GM23338 (cell line): Measurements from ENCODE around the gene SAMD8. TPM values are rescaled to one million over a fixed set of nuclear protein-coding genes. Genes with fewer than 3 reads are reported as not detected.

Experiments used
- ATAC-seq: fragments of 200-7000 bp; cut with Tn5 transposase; 3 replicates; pipeline ENCODE4 v1.9.1; 2020
- DNase-seq: peaks from one replicate; pipeline ENCODE4 v3.0.0-alpha.2; 2015; ENCODE audit warnings: low spot score
- H2AFZ ChIP-seq: fragments of 200-600 bp; sonication (generic); 2 replicates; pipeline ENCODE4 v1.8.0; 2016; ENCODE audit warnings: antibody characterized with exemption, mild to moderate bottlenecking, moderate library complexity
- H3F3A ChIP-seq: fragments of 200-600 bp; sonication (generic); replicated peaks from 2 replicates; pipeline ENCODE4 v1.8.0; 2017; ENCODE audit warnings: antibody characterized with exemption, mixed run types, low read depth
- H3K27ac ChIP-seq: fragments of 200-600 bp; sonication (generic); 2 replicates; pipeline ENCODE4 v1.6.1; 2016; ENCODE audit warnings: low read depth
- H3K27me3 ChIP-seq: fragments of 200-600 bp; sonication (generic); 2 replicates; pipeline ENCODE4 v1.8.0; 2016; ENCODE audit warnings: mild to moderate bottlenecking, mixed run types, moderate library complexity; ENCODE audit not compliant: insufficient read depth
- H3K36me3 ChIP-seq: fragments of 200-600 bp; sonication (generic); 2 replicates; pipeline ENCODE4 v1.8.0; 2016; ENCODE audit warnings: mild to moderate bottlenecking; ENCODE audit not compliant: insufficient read depth
- H3K4me1 ChIP-seq: fragments of 200-600 bp; sonication (generic); 2 replicates; pipeline ENCODE4 v1.8.0; 2016; ENCODE audit warnings: mild to moderate bottlenecking, moderate library complexity; ENCODE audit not compliant: insufficient read depth
- H3K4me2 ChIP-seq: fragments of 200-600 bp; sonication (generic); 2 replicates; pipeline ENCODE4 v1.7.1; 2017; ENCODE audit warnings: mixed run types
- H3K4me3 ChIP-seq: fragments of 200-600 bp; sonication (generic); 2 replicates; pipeline ENCODE4 v1.6.1; 2016; ENCODE audit warnings: mixed run types
- H3K79me2 ChIP-seq: fragments of 200-600 bp; sonication (generic); replicated peaks from 2 replicates; pipeline ENCODE4 v1.8.0; 2017; ENCODE audit warnings: mild to moderate bottlenecking; ENCODE audit not compliant: insufficient read depth
- H3K9me2 ChIP-seq: fragments of 200-600 bp; sonication (generic); 2 replicates; pipeline ENCODE4 v1.8.0; 2017; ENCODE audit not compliant: insufficient read depth
- H4K20me1 ChIP-seq: fragments of 200-600 bp; sonication (generic); replicated peaks from 2 replicates; pipeline ENCODE4 v1.8.0; 2017; ENCODE audit warnings: mild to moderate bottlenecking; ENCODE audit not compliant: insufficient read depth
- H3K27ac Mint-ChIP-seq: 2 replicates; pipeline ENCODE4 v1.8.0; 2020; ENCODE audit warnings: inconsistent platforms, mild to moderate bottlenecking, moderate library complexity, mixed read lengths
- H3K27me3 Mint-ChIP-seq: 3 replicates; pipeline ENCODE4 v1.8.0; 2022; ENCODE audit warnings: low read depth, mild to moderate bottlenecking, moderate library complexity, mixed read lengths, inconsistent platforms; ENCODE audit not compliant: insufficient read depth, poor library complexity
- H3K36me3 Mint-ChIP-seq: 3 replicates; pipeline ENCODE4 v1.8.0; 2021; ENCODE audit warnings: low read depth, mild to moderate bottlenecking, inconsistent platforms, moderate library complexity, mixed read lengths
- H3K4me1 Mint-ChIP-seq: 3 replicates; pipeline ENCODE4 v1.8.0; 2020; ENCODE audit warnings: mild to moderate bottlenecking, inconsistent platforms, mixed read lengths
- H3K4me3 Mint-ChIP-seq: 3 replicates; pipeline ENCODE4 v1.8.0; 2021; ENCODE audit warnings: moderate library complexity, mild to moderate bottlenecking, inconsistent platforms, mixed read lengths
- H3K9me3 Mint-ChIP-seq: 3 replicates; pipeline ENCODE4 v1.8.0; 2020; ENCODE audit warnings: moderate library complexity, mild to moderate bottlenecking, inconsistent platforms, mixed read lengths
- CREB1 ChIP-seq: fragments of 250-450 bp; sonication (Bioruptor Pico); IDR thresholded peaks from 2 replicates; pipeline ENCODE4 v1.5.0; 2020; ENCODE audit warnings: low read depth, mild to moderate bottlenecking, moderate library complexity
- EZH2 ChIP-seq: fragments of 200-600 bp; sonication (generic); IDR thresholded peaks from one replicate; pipeline ENCODE4 v1.8.0; 2017; ENCODE audit warnings: antibody characterized with exemption, mild to moderate bottlenecking, low read depth; ENCODE audit not compliant: unreplicated experiment
- EZH2phosphoT487 ChIP-seq: fragments of 200-600 bp; sonication (generic); IDR thresholded peaks from one replicate; pipeline ENCODE4 v1.8.1; 2018; ENCODE audit warnings: antibody characterized with exemption; ENCODE audit not compliant: unreplicated experiment
- JUNB ChIP-seq: IDR thresholded peaks from one replicate; pipeline ENCODE4 v1.6.1; 2016; ENCODE audit warnings: antibody characterized with exemption; ENCODE audit not compliant: unreplicated experiment
- NANOG ChIP-seq: IDR thresholded peaks from 2 replicates; pipeline ENCODE4 v1.6.1; 2016; ENCODE audit warnings: antibody characterized with exemption, borderline replicate concordance
- POLR2AphosphoS5 ChIP-seq: IDR thresholded peaks from 2 replicates; pipeline ENCODE4 v1.6.1; 2016; ENCODE audit warnings: antibody characterized with exemption, low read depth
- STAT1 ChIP-seq: IDR thresholded peaks from one replicate; pipeline ENCODE4 v1.6.1; 2016; ENCODE audit warnings: antibody characterized with exemption; ENCODE audit not compliant: unreplicated experiment
- ZNF114 ChIP-seq: fragments of 250-450 bp; sonication (Bioruptor Pico); IDR thresholded peaks from 2 replicates; pipeline ENCODE4 v1.5.0; 2020; ENCODE audit warnings: mild to moderate bottlenecking, moderate library complexity
- ZNF331 ChIP-seq: fragments of 250-450 bp; sonication (Bioruptor Pico); IDR thresholded peaks from 2 replicates; pipeline ENCODE4 v1.5.0; 2020; ENCODE audit warnings: low read depth, mild to moderate bottlenecking, moderate library complexity
- polyA plus RNA-seq: library from polyadenylated mRNA; unstranded; fragments of >200 nt; fragmentation: Nextera tagmentation; extraction: Ambion mirVana; gene quantifications from 2 replicates; pipeline ENCODE4 v1.2.1, GENCODE V29; 2016
- total RNA-seq: library from RNA; depleted of rRNA; stranded (reverse); fragments of >200 nt; shearing (Covaris generic); gene quantifications from 2 replicates; pipeline ENCODE4 v1.2.3, GENCODE V29; 2014
- TF ChIP-seq, protein P1 (sequence below): IDR thresholded peaks from one replicate; pipeline ENCODE4 v1.6.1; 2018; ENCODE audit warnings: antibody characterized with exemption; ENCODE audit not compliant: unreplicated experiment
- TF ChIP-seq, protein P2 (sequence below), 2 experiments: fragments of 200-600 bp in 1 of 2; sonication (generic) in 1 of 2; conservative IDR thresholded peaks; 2 replicates each; pipeline versions ENCODE4 v1.5.1 to v1.6.1; 2016 to 2017; ENCODE audit warnings: antibody characterized with exemption in 2 of 2, low read depth in 2 of 2, mild to moderate bottlenecking in 2 of 2, moderate library complexity in 1 of 2
- TF ChIP-seq, protein P3 (sequence below): IDR thresholded peaks from 2 replicates; pipeline ENCODE4 v1.6.1; 2016; ENCODE audit warnings: antibody characterized with exemption
- TF ChIP-seq, protein P4 (sequence below): fragments of 250-450 bp; sonication (Bioruptor Pico); IDR thresholded peaks from 2 replicates; pipeline ENCODE4 v1.5.0; 2020; ENCODE audit warnings: mild to moderate bottlenecking, moderate library complexity

SAMD8 gene
- total and polyA plus RNA-seq, 2 experiments from 2014 or later, result 7.8 to 28.4 TPM

DNA sequence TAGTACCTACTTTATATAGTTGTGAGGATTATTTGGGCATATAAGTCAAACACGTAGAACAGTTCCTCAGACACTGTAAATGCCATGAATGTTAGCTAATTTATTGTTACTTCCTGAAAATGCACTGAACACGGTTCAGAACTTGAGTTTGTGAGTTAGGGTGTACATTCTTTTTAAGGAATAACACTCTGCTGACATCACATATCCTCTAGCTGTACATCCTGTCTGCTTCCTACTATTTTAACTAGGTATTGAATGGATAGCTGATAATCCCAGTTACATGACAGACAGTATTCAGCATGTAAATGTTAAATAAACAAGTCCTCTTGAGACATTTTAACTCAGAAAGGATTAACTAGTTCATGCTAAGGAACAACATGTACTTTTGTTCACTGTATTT is 16.0 kb downstream of the SAMD8 start:
- H3K27ac Mint-ChIP-seq, result no peak overlapping the region
- Histone ChIP-seq H3K27me3 (no peaks in the 10 kb centered on the region), H2AFZ (no peak overlapping the region), H3K27ac (no peak overlapping the region), H3K36me3 (no peaks in the 10 kb centered on the region), H3K4me3 (no peak overlapping the region), H3F3A (no peaks in the 10 kb centered on the region), H3K4me2 (no peak overlapping the region), H3K79me2 (peaks cover 36% of the 10 kb centered on the region), H3K9me2 (no peaks in the 10 kb centered on the region), H4K20me1 (no peaks in the 10 kb centered on the region; the same call in 1 of the 2 replicates), H3K4me1 (no peaks in the 10 kb centered on the region; the same call in 1 of the 2 replicates)
- H3K9me3 Mint-ChIP-seq, result no peaks in the 10 kb centered on the region
- peaks cover 3% of the 10 kb centered on the region; the same call in 2 of the 3 replicates for H3K4me1 Mint-ChIP-seq
- ATAC-seq (no peak), DNase-seq (no peak)
- no peaks in the 10 kb centered on the region for H3K27me3 Mint-ChIP-seq
- no peak overlapping the region for H3K4me3 Mint-ChIP-seq
- no peak for TF ChIP-seq EZH2phosphoT487
- TF ChIP-seq ZNF331 (CRISPR knock-in tag), result no peak
- TF ChIP-seq POLR2AphosphoS5, result no peak
- no peak for TF ChIP-seq JUNB
- no peak for TF ChIP-seq ZNF114 (CRISPR knock-in tag)
- TF ChIP-seq, protein P1, sequence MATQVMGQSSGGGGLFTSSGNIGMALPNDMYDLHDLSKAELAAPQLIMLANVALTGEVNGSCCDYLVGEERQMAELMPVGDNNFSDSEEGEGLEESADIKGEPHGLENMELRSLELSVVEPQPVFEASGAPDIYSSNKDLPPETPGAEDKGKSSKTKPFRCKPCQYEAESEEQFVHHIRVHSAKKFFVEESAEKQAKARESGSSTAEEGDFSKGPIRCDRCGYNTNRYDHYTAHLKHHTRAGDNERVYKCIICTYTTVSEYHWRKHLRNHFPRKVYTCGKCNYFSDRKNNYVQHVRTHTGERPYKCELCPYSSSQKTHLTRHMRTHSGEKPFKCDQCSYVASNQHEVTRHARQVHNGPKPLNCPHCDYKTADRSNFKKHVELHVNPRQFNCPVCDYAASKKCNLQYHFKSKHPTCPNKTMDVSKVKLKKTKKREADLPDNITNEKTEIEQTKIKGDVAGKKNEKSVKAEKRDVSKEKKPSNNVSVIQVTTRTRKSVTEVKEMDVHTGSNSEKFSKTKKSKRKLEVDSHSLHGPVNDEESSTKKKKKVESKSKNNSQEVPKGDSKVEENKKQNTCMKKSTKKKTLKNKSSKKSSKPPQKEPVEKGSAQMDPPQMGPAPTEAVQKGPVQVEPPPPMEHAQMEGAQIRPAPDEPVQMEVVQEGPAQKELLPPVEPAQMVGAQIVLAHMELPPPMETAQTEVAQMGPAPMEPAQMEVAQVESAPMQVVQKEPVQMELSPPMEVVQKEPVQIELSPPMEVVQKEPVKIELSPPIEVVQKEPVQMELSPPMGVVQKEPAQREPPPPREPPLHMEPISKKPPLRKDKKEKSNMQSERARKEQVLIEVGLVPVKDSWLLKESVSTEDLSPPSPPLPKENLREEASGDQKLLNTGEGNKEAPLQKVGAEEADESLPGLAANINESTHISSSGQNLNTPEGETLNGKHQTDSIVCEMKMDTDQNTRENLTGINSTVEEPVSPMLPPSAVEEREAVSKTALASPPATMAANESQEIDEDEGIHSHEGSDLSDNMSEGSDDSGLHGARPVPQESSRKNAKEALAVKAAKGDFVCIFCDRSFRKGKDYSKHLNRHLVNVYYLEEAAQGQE, result no peak
- TF ChIP-seq EZH2, result no peak
- no peak for TF ChIP-seq STAT1
- TF ChIP-seq, protein P2, sequence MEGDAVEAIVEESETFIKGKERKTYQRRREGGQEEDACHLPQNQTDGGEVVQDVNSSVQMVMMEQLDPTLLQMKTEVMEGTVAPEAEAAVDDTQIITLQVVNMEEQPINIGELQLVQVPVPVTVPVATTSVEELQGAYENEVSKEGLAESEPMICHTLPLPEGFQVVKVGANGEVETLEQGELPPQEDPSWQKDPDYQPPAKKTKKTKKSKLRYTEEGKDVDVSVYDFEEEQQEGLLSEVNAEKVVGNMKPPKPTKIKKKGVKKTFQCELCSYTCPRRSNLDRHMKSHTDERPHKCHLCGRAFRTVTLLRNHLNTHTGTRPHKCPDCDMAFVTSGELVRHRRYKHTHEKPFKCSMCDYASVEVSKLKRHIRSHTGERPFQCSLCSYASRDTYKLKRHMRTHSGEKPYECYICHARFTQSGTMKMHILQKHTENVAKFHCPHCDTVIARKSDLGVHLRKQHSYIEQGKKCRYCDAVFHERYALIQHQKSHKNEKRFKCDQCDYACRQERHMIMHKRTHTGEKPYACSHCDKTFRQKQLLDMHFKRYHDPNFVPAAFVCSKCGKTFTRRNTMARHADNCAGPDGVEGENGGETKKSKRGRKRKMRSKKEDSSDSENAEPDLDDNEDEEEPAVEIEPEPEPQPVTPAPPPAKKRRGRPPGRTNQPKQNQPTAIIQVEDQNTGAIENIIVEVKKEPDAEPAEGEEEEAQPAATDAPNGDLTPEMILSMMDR (conservative IDR thresholded peaks at IDR 0.05; ENCODE audit: low read depth in 2 of 2), result no peak
- TF ChIP-seq NANOG, result no peak
- TF ChIP-seq, protein P3, sequence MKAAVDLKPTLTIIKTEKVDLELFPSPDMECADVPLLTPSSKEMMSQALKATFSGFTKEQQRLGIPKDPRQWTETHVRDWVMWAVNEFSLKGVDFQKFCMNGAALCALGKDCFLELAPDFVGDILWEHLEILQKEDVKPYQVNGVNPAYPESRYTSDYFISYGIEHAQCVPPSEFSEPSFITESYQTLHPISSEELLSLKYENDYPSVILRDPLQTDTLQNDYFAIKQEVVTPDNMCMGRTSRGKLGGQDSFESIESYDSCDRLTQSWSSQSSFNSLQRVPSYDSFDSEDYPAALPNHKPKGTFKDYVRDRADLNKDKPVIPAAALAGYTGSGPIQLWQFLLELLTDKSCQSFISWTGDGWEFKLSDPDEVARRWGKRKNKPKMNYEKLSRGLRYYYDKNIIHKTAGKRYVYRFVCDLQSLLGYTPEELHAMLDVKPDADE, result no peak
- no peak for TF ChIP-seq CREB1 (CRISPR knock-in tag)
- TF ChIP-seq, protein P4, sequence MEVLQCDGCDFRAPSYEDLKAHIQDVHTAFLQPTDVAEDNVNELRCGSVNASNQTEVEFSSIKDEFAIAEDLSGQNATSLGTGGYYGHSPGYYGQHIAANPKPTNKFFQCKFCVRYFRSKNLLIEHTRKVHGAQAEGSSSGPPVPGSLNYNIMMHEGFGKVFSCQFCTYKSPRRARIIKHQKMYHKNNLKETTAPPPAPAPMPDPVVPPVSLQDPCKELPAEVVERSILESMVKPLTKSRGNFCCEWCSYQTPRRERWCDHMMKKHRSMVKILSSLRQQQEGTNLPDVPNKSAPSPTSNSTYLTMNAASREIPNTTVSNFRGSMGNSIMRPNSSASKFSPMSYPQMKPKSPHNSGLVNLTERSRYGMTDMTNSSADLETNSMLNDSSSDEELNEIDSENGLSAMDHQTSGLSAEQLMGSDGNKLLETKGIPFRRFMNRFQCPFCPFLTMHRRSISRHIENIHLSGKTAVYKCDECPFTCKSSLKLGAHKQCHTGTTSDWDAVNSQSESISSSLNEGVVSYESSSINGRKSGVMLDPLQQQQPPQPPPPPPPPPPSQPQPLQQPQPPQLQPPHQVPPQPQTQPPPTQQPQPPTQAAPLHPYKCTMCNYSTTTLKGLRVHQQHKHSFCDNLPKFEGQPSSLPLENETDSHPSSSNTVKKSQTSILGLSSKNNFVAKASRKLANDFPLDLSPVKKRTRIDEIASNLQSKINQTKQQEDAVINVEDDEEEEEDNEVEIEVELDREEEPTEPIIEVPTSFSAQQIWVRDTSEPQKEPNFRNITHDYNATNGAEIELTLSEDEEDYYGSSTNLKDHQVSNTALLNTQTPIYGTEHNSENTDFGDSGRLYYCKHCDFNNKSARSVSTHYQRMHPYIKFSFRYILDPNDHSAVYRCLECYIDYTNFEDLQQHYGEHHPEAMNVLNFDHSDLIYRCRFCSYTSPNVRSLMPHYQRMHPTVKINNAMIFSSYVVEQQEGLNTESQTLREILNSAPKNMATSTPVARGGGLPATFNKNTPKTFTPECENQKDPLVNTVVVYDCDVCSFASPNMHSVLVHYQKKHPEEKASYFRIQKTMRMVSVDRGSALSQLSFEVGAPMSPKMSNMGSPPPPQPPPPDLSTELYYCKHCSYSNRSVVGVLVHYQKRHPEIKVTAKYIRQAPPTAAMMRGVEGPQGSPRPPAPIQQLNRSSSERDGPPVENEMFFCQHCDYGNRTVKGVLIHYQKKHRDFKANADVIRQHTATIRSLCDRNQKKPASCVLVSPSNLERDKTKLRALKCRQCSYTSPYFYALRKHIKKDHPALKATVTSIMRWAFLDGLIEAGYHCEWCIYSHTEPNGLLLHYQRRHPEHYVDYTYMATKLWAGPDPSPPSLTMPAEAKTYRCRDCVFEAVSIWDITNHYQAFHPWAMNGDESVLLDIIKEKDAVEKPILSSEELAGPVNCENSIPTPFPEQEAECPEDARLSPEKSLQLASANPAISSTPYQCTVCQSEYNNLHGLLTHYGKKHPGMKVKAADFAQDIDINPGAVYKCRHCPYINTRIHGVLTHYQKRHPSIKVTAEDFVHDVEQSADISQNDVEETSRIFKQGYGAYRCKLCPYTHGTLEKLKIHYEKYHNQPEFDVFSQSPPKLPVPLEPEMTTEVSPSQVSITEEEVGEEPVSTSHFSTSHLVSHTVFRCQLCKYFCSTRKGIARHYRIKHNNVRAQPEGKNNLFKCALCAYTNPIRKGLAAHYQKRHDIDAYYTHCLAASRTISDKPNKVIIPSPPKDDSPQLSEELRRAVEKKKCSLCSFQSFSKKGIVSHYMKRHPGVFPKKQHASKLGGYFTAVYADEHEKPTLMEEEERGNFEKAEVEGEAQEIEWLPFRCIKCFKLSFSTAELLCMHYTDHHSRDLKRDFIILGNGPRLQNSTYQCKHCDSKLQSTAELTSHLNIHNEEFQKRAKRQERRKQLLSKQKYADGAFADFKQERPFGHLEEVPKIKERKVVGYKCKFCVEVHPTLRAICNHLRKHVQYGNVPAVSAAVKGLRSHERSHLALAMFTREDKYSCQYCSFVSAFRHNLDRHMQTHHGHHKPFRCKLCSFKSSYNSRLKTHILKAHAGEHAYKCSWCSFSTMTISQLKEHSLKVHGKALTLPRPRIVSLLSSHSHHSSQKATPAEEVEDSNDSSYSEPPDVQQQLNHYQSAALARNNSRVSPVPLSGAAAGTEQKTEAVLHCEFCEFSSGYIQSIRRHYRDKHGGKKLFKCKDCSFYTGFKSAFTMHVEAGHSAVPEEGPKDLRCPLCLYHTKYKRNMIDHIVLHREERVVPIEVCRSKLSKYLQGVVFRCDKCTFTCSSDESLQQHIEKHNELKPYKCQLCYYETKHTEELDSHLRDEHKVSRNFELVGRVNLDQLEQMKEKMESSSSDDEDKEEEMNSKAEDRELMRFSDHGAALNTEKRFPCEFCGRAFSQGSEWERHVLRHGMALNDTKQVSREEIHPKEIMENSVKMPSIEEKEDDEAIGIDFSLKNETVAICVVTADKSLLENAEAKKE, result no peak
- H3K36me3 Mint-ChIP-seq, result no peaks in the 10 kb centered on the region; the same call in 2 of the 3 replicates
